Neural progenitor cell (in vitro differentiated cells): Measurements from ENCODE around the gene ENPP7. TPM values are rescaled to one million over a fixed set of nuclear protein-coding genes. Genes with fewer than 3 reads are reported as not detected.
A peak's percentile ranks its signal among the peaks of the same experiment; 100 is the strongest.

Experiments
- DNase-seq: peaks from one replicate; pipeline ENCODE4 v3.0.0-alpha.2; 2016; ENCODE audit warnings: low spot score
- H2AFZ ChIP-seq: fragments of 200-600 bp; sonication (generic); replicated peaks from 2 replicates; pipeline ENCODE4 v1.6.1; 2016; ENCODE audit warnings: antibody characterized with exemption
- H3F3A ChIP-seq: fragments of 200-600 bp; sonication (generic); 2 replicates; pipeline ENCODE4 v1.6.1; 2016; ENCODE audit warnings: antibody characterized with exemption, low read depth
- H3K27ac ChIP-seq: fragments of 200-600 bp; sonication (generic); 2 replicates; pipeline ENCODE4 v1.5.1; 2016; ENCODE audit warnings: mild to moderate bottlenecking
- H3K27me3 ChIP-seq: fragments of 200-600 bp; sonication (generic); 2 replicates; pipeline ENCODE4 v1.6.1; 2016; ENCODE audit warnings: mild to moderate bottlenecking, moderate library complexity
- H3K36me3 ChIP-seq: fragments of 200-600 bp; sonication (generic); 2 replicates; pipeline ENCODE4 v1.5.1; 2016
- H3K4me1 ChIP-seq: fragments of 200-600 bp; sonication (generic); 2 replicates; pipeline ENCODE4 v1.6.1; 2016; ENCODE audit warnings: mixed run types
- H3K4me2 ChIP-seq: fragments of 200-600 bp; sonication (generic); 2 replicates; pipeline ENCODE4 v1.6.1; 2016
- H3K4me3 ChIP-seq: fragments of 200-600 bp; sonication (generic); 2 replicates; pipeline ENCODE4 v1.5.1; 2016
- H3K79me2 ChIP-seq: fragments of 200-600 bp; sonication (generic); 2 replicates; pipeline ENCODE4 v1.6.1; 2016; ENCODE audit warnings: low read depth
- H3K9ac ChIP-seq: fragments of 200-600 bp; sonication (generic); 2 replicates; pipeline ENCODE4 v1.6.1; 2016
- H3K9me3 ChIP-seq: fragments of 200-600 bp; sonication (generic); 2 replicates; pipeline ENCODE4 v1.5.1; 2016; ENCODE audit warnings: low read depth
- H4K20me1 ChIP-seq: fragments of 200-600 bp; sonication (generic); 2 replicates; pipeline ENCODE4 v1.6.1; 2016; ENCODE audit warnings: low read depth
- H3K27ac Mint-ChIP-seq: 3 replicates; pipeline ENCODE4 v1.8.0; 2021; ENCODE audit warnings: mixed read lengths
- H3K27me3 Mint-ChIP-seq: 2 replicates; pipeline ENCODE4 v1.8.0; 2022; ENCODE audit warnings: low read depth, mild to moderate bottlenecking, inconsistent platforms, moderate library complexity, mixed read lengths; ENCODE audit not compliant: insufficient read depth
- H3K36me3 Mint-ChIP-seq: 3 replicates; pipeline ENCODE4 v1.8.0; 2021; ENCODE audit warnings: mixed read lengths
- H3K4me1 Mint-ChIP-seq: 3 replicates; pipeline ENCODE4 v1.8.0; 2021; ENCODE audit warnings: mixed read lengths
- H3K4me3 Mint-ChIP-seq: 3 replicates; pipeline ENCODE4 v1.8.0; 2021; ENCODE audit warnings: mild to moderate bottlenecking, moderate library complexity, mixed read lengths
- H3K9me3 Mint-ChIP-seq: 3 replicates; pipeline ENCODE4 v1.8.0; 2020; ENCODE audit warnings: mixed read lengths
- EZH2 ChIP-seq: fragments of 200-600 bp; sonication (generic); IDR thresholded peaks from 2 replicates; pipeline ENCODE4 v1.6.1; 2017; ENCODE audit warnings: antibody characterized with exemption, mild to moderate bottlenecking, moderate library complexity
- EZH2phosphoT487 ChIP-seq: fragments of 200-600 bp; sonication (generic); IDR thresholded peaks from 2 replicates; pipeline ENCODE4 v1.6.1; 2017; ENCODE audit warnings: antibody characterized with exemption
- total RNA-seq: library from RNA; depleted of rRNA; stranded (reverse); fragments of >200 nt; gene quantifications from 2 replicates; pipeline ENCODE4 v1.2.3, GENCODE V29; 2015; ENCODE audit warnings: low replicate concordance
- TF ChIP-seq, protein P1 (sequence below): fragments of 200-600 bp; sonication (generic); IDR thresholded peaks from 2 replicates; pipeline ENCODE4 v1.5.1; 2017; ENCODE audit warnings: antibody characterized with exemption, mild to moderate bottlenecking

The ENPP7 gene
- total RNA-seq, 1 donor from 2014 or later = not detected

GRCh38 chr17:79747508-79748294, 17.0 kb downstream of the ENPP7 start:
- H3K9ac ChIP-seq = no peak overlapping the region
- peak overlapping the region; percentile 86 for H3K4me3 Mint-ChIP-seq
- H3K4me1 ChIP-seq = peaks cover 26% of the 10 kb centered on the region
- H3K9me3 Mint-ChIP-seq = no peaks in the 10 kb centered on the region
- peak overlapping the region; percentile 89 for H3K4me2 ChIP-seq
- no peaks in the 10 kb centered on the region for H3K9me3 ChIP-seq
- H3K27me3 Mint-ChIP-seq = peaks cover 30% of the 10 kb centered on the region
- no peak overlapping the region for H3K27ac ChIP-seq
- peaks cover 38% of the 10 kb centered on the region for H3F3A ChIP-seq
- H2AFZ ChIP-seq = no peak overlapping the region
- H3K79me2 ChIP-seq = no peaks in the 10 kb centered on the region
- H3K27ac Mint-ChIP-seq = no peak overlapping the region
- H3K4me3 ChIP-seq = peak overlapping the region; percentile 46
- peaks cover 88% of the 10 kb centered on the region for H3K27me3 ChIP-seq
- H3K4me1 Mint-ChIP-seq = peaks cover 33% of the 10 kb centered on the region
- H4K20me1 ChIP-seq = peaks cover 22% of the 10 kb centered on the region
- DNase-seq = peak; percentile 90
- H3K36me3 ChIP-seq = no peaks in the 10 kb centered on the region
- TF ChIP-seq EZH2 (peak; percentile 77), EZH2phosphoT487 (peak; percentile 84)
- TF ChIP-seq, protein P1, sequence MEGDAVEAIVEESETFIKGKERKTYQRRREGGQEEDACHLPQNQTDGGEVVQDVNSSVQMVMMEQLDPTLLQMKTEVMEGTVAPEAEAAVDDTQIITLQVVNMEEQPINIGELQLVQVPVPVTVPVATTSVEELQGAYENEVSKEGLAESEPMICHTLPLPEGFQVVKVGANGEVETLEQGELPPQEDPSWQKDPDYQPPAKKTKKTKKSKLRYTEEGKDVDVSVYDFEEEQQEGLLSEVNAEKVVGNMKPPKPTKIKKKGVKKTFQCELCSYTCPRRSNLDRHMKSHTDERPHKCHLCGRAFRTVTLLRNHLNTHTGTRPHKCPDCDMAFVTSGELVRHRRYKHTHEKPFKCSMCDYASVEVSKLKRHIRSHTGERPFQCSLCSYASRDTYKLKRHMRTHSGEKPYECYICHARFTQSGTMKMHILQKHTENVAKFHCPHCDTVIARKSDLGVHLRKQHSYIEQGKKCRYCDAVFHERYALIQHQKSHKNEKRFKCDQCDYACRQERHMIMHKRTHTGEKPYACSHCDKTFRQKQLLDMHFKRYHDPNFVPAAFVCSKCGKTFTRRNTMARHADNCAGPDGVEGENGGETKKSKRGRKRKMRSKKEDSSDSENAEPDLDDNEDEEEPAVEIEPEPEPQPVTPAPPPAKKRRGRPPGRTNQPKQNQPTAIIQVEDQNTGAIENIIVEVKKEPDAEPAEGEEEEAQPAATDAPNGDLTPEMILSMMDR = no peak
- H3K36me3 Mint-ChIP-seq = no peaks in the 10 kb centered on the region

DNA sequence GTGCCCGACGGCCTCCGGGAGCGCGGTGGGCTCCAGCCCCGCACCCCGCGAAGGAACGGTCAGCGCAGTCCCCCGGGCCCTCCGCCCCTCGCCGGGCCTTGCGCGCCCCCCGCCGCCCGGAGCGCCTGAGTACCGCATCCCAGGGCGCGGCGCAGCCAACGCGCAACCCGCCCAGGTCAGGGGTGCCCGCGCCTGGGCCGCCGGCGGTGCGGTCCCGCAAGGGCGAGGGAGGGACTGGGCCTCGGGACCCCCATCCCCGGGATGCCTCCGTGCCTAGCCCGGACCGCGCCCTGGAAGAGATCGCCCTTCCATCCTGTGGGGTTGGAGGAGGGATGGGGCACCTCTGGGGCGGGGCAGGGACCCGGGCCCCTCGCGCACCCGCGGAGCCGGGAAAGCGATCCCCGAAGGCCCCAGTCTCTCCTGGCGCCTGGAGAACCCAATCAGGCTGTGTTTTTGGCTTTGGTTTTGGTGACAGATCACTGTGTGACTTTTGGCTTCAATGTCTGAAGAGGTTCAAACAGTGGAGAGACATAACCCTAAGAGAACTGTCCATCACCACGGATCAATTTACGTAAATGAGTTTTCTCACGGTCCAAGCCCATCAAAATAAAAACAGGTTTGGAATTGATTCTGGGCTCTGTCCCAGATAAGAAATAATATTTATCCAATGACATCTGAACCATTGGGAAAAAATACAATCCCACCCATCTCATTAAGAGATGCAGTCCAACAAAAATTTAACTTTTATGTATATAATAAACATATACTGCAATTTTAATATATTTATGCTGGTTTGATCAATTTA, 17.8 kb downstream of the ENPP7 start:
- Mint-ChIP-seq H3K36me3 (no peaks in the 10 kb centered on the region), H3K4me3 (peak overlapping the region; percentile 75), H3K4me1 (peaks cover 28% of the 10 kb centered on the region), H3K9me3 (no peaks in the 10 kb centered on the region), H3K27ac (no peak overlapping the region), H3K27me3 (peaks cover 28% of the 10 kb centered on the region)
- Histone ChIP-seq H3K79me2 (no peaks in the 10 kb centered on the region), H3K27ac (no peak overlapping the region), H3K36me3 (no peaks in the 10 kb centered on the region), H4K20me1 (peaks cover 22% of the 10 kb centered on the region), H3K9ac (no peak overlapping the region), H2AFZ (no peak overlapping the region), H3K27me3 (peaks cover 83% of the 10 kb centered on the region), H3K4me3 (peak overlapping the region; percentile 46), H3K4me2 (peak overlapping the region; percentile 89), H3K9me3 (no peaks in the 10 kb centered on the region), H3F3A (peaks cover 38% of the 10 kb centered on the region), H3K4me1 (peaks cover 19% of the 10 kb centered on the region)
- DNase-seq = peak; percentile 35
- TF ChIP-seq EZH2 (peak; percentile 93), EZH2phosphoT487 (peak; percentile 88)
- TF ChIP-seq, protein P1 = no peak

- no peak for TF ChIP-seq EZH2phosphoT487
- TF ChIP-seq EZH2 = no peak
- Mint-ChIP-seq H3K9me3 (no peaks in the 10 kb centered on the region), H3K4me3 (no peak overlapping the region), H3K4me1 (peaks cover 25% of the 10 kb centered on the region), H3K27ac (no peak overlapping the region), H3K36me3 (no peaks in the 10 kb centered on the region), H3K27me3 (peaks cover 28% of the 10 kb centered on the region)
- Histone ChIP-seq H3K36me3 (no peaks in the 10 kb centered on the region), H3K9ac (no peak overlapping the region), H3K4me2 (no peak overlapping the region), H3K27me3 (peaks cover 75% of the 10 kb centered on the region), H4K20me1 (peaks cover 22% of the 10 kb centered on the region), H3K9me3 (no peaks in the 10 kb centered on the region), H2AFZ (no peak overlapping the region), H3K27ac (no peak overlapping the region), H3K4me3 (no peak overlapping the region), H3K79me2 (no peaks in the 10 kb centered on the region), H3K4me1 (peaks cover 19% of the 10 kb centered on the region), H3F3A (peaks cover 38% of the 10 kb centered on the region)
- DNase-seq = peak; percentile 38
Observed at GRCh38 chr17:79749156-79749815, 18.5 kb downstream of the ENPP7 start.
